Stimulated activated CD4-positive, alpha-beta T cell treated with anti-CD3 and anti-CD28 coated beads, Interleukin-12 subunit alpha, Interleukin-12 subunit beta, amount 100 ng/mL, for 24 hours (primary cell): ENCODE results near the gene CLASP1.
"Not testable (repeated sequence)": the region's sequence is repeated elsewhere in the genome, so short reads cannot be mapped to it uniquely, and the experiment has no call there.

Source experiments
- DNase-seq, 2 experiments: peaks; one replicate each; pipeline ENCODE4 v3.0.0-alpha.2; 2020; ENCODE audit warnings: low read depth in 2 of 2

The CLASP1 gene

DNA sequence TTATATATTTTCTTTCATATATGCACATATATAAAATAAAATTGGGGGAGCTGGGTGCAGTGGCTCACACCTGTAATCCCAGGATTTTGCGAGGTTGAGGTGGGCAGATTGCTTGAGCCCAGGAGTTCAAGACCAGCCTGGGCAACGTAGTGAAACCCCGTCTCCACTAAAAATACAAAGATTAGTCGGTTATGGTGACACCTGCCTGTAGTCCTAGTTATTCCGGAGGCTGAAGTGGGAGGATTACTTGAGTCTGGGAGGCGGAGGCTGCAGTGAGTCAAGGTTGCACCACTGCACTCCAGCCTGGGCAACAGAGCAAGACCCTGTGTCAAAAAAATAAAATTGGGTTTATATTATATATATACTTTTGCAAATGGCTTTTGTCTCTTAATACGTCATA lies 324.7 kb downstream of the CLASP1 start:
- DNase-seq: no peak

DNA sequence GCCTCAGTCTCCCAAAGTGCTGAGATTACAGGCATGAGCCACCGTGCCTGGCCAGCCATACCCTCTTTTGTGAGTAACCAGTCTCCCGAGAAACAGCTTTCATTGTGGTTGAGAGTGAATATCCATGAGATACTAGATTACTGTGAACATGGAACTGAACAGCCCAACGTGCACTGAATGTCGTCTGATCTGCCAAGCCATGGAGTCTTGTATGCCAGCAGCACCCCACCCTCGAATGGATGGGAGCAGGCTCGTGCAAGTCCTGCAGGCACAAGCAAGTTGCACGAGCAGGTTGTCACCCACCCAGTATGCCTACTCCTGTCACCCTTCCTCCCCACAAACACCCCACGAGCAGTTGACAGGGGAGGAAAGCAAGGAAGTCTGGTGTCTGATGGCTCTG lies 327.8 kb downstream of the CLASP1 start:
- DNase-seq: no peak

- DNase-seq: no peak
Measured at GRCh38 chr2:121319941-121320340, 329.3 kb downstream of the CLASP1 start.

DNA sequence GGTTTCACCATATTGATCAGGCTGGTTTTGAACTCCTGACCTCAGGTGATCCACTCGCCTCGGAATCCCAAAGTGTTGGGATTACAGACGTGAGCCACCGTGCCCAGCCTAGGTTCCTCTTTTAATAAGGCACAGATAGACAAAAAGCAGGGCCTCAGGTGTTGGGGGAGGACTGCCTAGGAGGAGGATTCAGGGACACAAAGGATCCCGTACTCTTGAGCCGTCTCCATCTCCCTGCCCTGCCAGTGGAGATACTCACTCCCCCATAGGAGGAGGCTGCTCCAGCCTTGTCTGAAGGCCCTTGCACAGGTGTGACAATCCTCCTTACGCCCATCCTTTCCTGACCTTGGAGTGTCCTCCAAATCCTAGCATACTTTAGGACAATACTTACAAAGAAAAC lies 332.3 kb downstream of the CLASP1 start:
- no peak for DNase-seq

GRCh38 chr2:121313701-121314100 lies 335.6 kb downstream of the CLASP1 start:
- not testable (repeated sequence) for DNase-seq

DNA sequence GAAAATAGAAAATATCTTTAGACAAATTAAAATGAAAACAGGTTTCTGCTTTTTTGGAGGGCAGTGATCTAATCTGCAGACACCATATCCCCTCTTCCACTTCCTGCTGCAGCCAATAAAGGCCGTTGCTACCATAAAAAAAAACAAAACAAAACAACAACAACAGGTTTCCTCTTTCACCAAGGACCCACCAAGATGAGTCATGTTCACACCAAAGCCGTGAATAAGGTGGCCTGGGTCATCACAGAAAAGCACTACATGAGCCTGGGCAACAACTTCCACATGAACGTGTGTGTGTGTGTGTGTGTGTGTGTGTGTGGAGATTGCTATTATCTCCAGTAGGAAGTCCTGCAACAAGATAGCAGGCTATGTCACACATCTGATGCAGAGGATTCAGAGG lies 339.5 kb downstream of the CLASP1 start:
- DNase-seq: no peak

DNA sequence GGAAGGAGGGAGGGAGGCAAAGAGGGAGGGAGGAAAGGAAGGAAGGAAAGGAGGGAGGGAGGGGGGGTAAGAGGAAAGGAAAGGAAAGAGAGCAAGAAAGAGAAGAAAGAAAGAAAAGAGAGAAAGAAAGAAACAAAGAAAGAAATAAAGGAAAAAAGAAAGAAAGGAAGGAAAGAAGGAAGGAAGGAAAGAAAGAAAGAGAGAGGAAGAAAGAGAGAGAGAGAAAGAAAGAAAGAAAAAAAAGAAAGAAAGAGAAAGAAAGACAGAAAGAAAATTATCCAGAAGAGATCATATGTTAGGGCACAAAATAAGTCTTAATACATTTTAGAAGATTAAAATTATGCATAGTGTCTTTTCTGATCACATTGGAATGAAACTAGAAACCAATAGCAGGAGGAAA lies 339.9 kb downstream of the CLASP1 start:
- no peak for DNase-seq

DNA sequence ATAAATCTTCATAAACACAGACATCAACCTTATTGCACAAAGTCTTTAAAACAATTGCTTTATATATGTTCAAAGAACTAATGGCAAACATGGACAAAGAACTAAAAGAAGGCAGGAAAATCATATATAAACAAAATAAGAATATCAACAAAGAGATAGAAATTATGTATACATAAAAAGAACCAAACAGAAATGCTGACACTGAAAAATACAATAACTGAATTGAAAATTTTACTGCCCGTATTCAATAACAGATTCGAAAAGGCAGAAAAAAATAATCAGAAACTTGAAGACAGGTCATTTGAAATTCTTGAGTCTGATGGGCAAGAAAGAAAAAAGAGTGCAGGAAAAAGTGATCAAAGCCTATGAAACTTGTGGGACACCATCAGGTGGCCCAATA lies 342.2 kb downstream of the CLASP1 start:
- no peak for DNase-seq

GRCh38 chr2:121304941-121305340 lies 344.3 kb downstream of the CLASP1 start:
- DNase-seq: no peak

DNA sequence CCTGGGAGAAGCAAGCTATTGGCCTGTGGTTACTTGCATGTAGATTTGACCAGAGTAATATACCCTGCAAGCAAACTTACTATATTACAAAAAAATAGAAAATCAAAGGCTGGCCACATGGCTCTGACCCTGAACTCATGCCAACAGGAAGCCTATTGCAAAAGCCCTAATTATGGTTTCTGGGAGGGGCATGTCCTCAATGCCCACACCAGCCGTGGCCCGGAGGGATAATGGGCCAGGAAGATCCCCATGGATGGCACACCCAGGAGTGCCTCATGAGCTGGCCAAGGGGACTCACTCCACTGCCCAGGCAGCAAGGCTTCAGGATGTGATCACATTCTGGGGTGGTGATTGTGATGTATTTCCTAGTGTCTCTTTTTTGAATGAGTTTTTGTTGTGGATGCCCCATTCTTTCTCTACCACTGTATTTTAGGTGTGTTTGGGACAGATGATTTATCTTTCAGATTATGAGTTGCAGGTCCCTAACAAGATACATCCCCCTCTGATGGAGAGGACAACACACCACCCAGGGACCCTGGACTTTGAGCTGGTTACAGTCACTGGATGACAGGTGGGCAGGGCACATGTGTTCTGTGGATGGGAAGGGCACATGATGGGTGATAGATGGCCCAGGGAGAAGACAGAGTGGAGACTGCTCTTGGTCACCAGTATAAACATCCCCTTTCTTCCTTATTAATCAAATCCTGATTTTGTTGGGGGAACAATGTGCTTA lies 345.6 kb downstream of the CLASP1 start:
- DNase-seq: no peak

- DNase-seq: not testable (repeated sequence)
Measured at GRCh38 chr2:121301190-121301589, 348.1 kb downstream of the CLASP1 start.

DNA sequence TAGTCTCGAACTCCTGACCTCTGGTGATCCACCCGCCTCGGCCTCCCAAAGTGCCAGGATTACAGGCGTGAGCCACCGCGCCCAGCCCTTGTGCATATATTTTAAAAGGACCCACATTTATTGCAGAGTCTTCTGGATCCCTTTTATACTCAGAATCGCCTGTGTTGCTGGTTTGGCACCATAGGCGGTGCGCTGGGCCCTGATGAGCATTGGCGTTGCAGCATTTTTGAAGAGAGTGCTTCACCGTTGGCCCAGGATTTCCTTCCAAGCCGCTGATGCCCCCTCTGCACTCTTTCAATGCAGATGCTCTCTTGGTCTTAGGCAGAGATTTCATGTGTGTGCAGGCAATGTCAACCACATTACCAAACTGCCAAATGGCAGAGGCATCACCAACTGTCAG lies 350.8 kb downstream of the CLASP1 start:
- DNase-seq: no peak

DNA sequence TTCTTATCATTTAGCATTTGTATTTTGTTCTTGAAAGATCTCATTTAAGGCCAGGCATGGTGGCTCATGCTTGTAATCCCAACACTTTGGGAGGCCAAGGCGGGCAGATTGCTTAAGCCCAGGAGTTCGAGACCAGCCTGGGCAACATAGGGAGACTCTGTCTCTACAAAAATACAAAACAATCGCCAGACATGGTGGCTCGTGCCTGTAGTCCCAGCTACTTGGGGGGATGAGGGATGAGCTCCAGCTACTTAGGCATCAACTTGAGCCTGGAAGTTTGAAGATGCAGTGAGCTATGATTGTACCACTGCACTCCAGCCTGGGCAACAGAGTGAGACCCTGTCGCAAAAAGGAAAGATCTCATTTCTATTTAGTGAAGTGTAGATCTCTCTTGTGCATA lies 351.4 kb downstream of the CLASP1 start:
- not testable (repeated sequence) for DNase-seq

- DNase-seq: no peak
Measured at GRCh38 chr2:121297217-121297830, 351.9 kb downstream of the CLASP1 start.

- no peak for DNase-seq
Measured at GRCh38 chr2:121295911-121296650, 353.2 kb downstream of the CLASP1 start.

- DNase-seq: no peak
Measured at GRCh38 chr2:121294881-121295840, 354.1 kb downstream of the CLASP1 start.

DNA sequence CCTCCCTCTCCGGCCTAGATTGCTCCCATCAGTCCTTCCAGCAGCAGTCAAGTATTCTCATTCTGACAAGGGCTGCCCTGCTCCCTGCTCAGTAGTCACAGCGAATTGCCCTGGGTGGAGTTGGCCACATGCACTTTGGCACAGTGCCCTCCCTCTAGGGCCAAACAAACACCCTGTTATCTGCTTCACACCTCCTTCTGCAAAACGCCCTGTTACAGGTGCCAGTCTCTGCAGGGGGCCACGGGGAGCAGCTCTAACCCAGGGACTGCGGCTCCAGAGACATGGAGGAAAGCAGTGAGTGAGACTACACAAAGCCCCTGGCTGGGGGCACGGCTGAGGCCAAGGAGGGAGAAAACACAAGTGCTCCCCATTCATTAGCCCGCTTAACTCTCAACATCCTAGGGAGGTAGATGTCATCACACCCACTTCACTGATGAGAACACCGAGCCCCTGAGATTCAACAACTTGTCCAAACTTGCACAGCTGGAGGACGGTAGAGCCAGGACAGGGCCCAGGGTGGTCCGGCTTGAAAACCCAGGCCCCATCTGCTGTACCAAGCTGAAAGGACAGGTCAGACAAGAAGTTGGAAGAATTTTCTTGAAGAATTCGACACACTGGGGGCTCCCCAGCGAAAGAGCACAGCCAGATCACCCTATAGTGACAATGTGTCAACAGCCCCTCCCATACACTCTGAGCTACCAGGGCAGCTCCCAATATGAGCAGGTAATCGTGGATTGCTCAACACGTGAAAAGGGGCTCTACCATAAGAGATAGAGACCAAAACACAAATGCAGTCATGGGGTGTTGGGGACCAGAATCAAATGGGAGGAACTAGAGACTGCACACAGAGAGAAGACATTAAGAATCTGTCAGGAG lies 355.6 kb downstream of the CLASP1 start:
- no peak for DNase-seq

DNA sequence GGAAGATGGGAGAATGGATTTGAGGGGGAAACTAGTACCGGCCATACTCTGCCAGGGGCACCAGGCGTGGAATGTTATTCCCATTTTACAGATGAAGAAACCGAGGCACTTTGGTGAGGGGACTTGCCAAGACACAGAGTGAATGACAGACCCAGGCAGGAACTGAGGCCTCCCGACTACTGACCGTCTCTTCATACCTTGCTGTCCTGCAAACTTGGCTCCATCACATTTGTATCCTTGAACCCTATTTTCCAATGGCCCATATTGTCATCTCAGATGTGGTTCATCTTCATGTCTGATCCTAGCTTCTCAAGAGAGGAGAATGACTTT lies 358.0 kb downstream of the CLASP1 start:
- no peak for DNase-seq

GRCh38 chr2:121289271-121289670 lies 360.0 kb downstream of the CLASP1 start:
- DNase-seq: no peak

- DNase-seq: no peak
Measured at GRCh38 chr2:121288454-121289231, 360.6 kb downstream of the CLASP1 start.
